OCI-LY7 (cell line): Measurements from ENCODE around the gene B3GAT1. TPM values are rescaled to one million over a fixed set of nuclear protein-coding genes. Genes with fewer than 3 reads are reported as not detected.

Experiments
- BruUV-seq: library from RNA; stranded (reverse); fragments of 400-500 nt; replicated peaks from 2 replicates; lab custom pipeline; 2021; lab: Mats Ljungman, UMichigan
- CTCF ChIA-PET: fragments of 300-600 bp; sonication (Branson Sonifier 250); formaldehyde crosslinking; loops from one replicate; lab custom pipeline; 2022; ENCODE audit warnings: antibody characterized with exemption; ENCODE audit not compliant: unreplicated experiment; lab: Charles Lee
- POLR2A ChIA-PET: fragments of 300-600 bp; sonication (Branson Sonifier 250); formaldehyde crosslinking; loops from one replicate; lab custom pipeline; 2022; ENCODE audit warnings: antibody characterized with exemption; lab: Charles Lee
- DNase-seq: peaks from one replicate; pipeline ENCODE4 v3.0.0-alpha.2; 2015; ENCODE audit warnings: low spot score
- H2AFZ ChIP-seq: fragments of 200-600 bp; sonication (generic), shearing (Covaris generic); 2 replicates; pipeline ENCODE4 v1.6.1; 2014; ENCODE audit warnings: mild to moderate bottlenecking, antibody characterized with exemption, low read length, moderate library complexity
- H3K27ac ChIP-seq: fragments of 200-600 bp; sonication (generic); 2 replicates; pipeline ENCODE4 v1.5.1; 2014; ENCODE audit warnings: mixed run types, low read depth, mild to moderate bottlenecking, moderate library complexity, low read length, inconsistent platforms; ENCODE audit not compliant: poor library complexity, severe bottlenecking
- H3K36me3 ChIP-seq: fragments of 200-600 bp; sonication (generic); 2 replicates; pipeline ENCODE4 v1.6.1; 2014; ENCODE audit warnings: mild to moderate bottlenecking, antibody characterized with exemption, low read length, moderate library complexity, mixed read lengths; ENCODE audit not compliant: insufficient read depth
- H3K4me1 ChIP-seq: fragments of 200-600 bp; sonication (generic); 2 replicates; pipeline ENCODE4 v1.5.1; 2014; ENCODE audit warnings: mild to moderate bottlenecking, low read length; ENCODE audit not compliant: insufficient read depth, poor library complexity, severe bottlenecking
- H3K4me2 ChIP-seq: fragments of 200-600 bp; sonication (generic); 2 replicates; pipeline ENCODE4 v1.6.1; 2014; ENCODE audit warnings: mild to moderate bottlenecking, low read length
- H3K4me3 ChIP-seq: fragments of 200-600 bp; sonication (generic); 2 replicates; pipeline ENCODE4 v1.5.1; 2014; ENCODE audit warnings: mild to moderate bottlenecking, low read depth, low read length; ENCODE audit not compliant: poor library complexity, severe bottlenecking
- H3K79me2 ChIP-seq: fragments of 200-600 bp; sonication (generic); 2 replicates; pipeline ENCODE4 v1.6.1; 2016; ENCODE audit warnings: low read depth, mild to moderate bottlenecking, low read length, moderate library complexity, mixed read lengths; ENCODE audit not compliant: insufficient read depth
- H3K9me2 ChIP-seq: fragments of 200-600 bp; sonication (generic); 2 replicates; pipeline ENCODE4 v1.6.1; 2016; ENCODE audit warnings: mild to moderate bottlenecking, low read length, mixed read lengths; ENCODE audit not compliant: insufficient read depth
- H3K9me3 ChIP-seq: fragments of 200-600 bp; sonication (generic); 2 replicates; pipeline ENCODE4 v1.6.1; 2014; ENCODE audit warnings: mild to moderate bottlenecking, mixed run types, low read length, mixed read lengths
- H4K20me1 ChIP-seq: fragments of 200-600 bp; sonication (generic); 2 replicates; pipeline ENCODE4 v1.6.1; 2014; ENCODE audit warnings: mild to moderate bottlenecking, antibody characterized with exemption, low read length, moderate library complexity, mixed read lengths; ENCODE audit not compliant: insufficient read depth
- CTCF ChIP-seq: fragments of 200-600 bp; sonication (generic); conservative IDR thresholded peaks from 2 replicates; pipeline ENCODE4 v1.5.1; 2014; ENCODE audit warnings: mild to moderate bottlenecking, antibody characterized with exemption, low read length, moderate library complexity, mixed read lengths
- EZH2phosphoT487 ChIP-seq: fragments of 200-600 bp; sonication (generic); IDR thresholded peaks from 2 replicates; pipeline ENCODE4 v1.6.1; 2018; ENCODE audit warnings: low read depth, borderline replicate concordance, mild to moderate bottlenecking, mixed run types, antibody characterized with exemption, low read length, moderate library complexity, mixed read lengths
- intact Hi-C: fragments of 100-400 bp; cut with micrococcal nuclease; formaldehyde crosslinking; loops from one replicate; pipeline ENCODE4 v1.10.0; 2022; ENCODE audit not compliant: unreplicated experiment
- total RNA-seq, 2 experiments: library from RNA; depleted of rRNA in 1 of 2; stranded (reverse); fragments of >200 nt in 1 of 2; shearing (Covaris generic) in 1 of 2; gene quantifications; 2 replicates each; pipeline ENCODE4 v1.2.3, GENCODE V29; 2014 to 2022

Gene B3GAT1
- total RNA-seq, 2 experiments from 2014 or later: not detected

GRCh38 chr11:134357545-134357839 lies 54.5 kb downstream of the B3GAT1 start:
- no peaks in the 10 kb centered on the region for H3K79me2 ChIP-seq
- no peaks in the 10 kb centered on the region for H4K20me1 ChIP-seq
- intact Hi-C loops: no loop called here
- no peak overlapping the region for H3K4me3 ChIP-seq
- no peak overlapping the region for H3K27ac ChIP-seq
- TF ChIP-seq CTCF (no peak), EZH2phosphoT487 (no peak)
- H3K36me3 ChIP-seq: no peaks in the 10 kb centered on the region
- ChIA-PET POLR2A (no interaction called here), CTCF (no interaction called here)
- no peaks in the 10 kb centered on the region for H3K9me2 ChIP-seq
- no peaks in the 10 kb centered on the region for H3K9me3 ChIP-seq
- DNase-seq: no peak
- no peak overlapping the region for H2AFZ ChIP-seq
- no peaks in the 10 kb centered on the region for H3K4me1 ChIP-seq
- no peak overlapping the region for H3K4me2 ChIP-seq
- no TSS peak for BruUV-seq

GRCh38 chr11:134356656-134357544 lies 55.1 kb downstream of the B3GAT1 start:
- ChIA-PET CTCF (no interaction called here), POLR2A (no interaction called here)
- no TSS peak for BruUV-seq

More at GRCh38 chr11:134356656-134357544, 55.1 kb downstream of the B3GAT1 start:
- Histone ChIP-seq H3K79me2 (no peaks in the 10 kb centered on the region), H3K36me3 (no peaks in the 10 kb centered on the region), H3K4me3 (no peak overlapping the region), H3K9me2 (no peaks in the 10 kb centered on the region), H2AFZ (no peak overlapping the region), H4K20me1 (no peaks in the 10 kb centered on the region), H3K27ac (no peak overlapping the region), H3K4me1 (no peaks in the 10 kb centered on the region), H3K9me3 (no peaks in the 10 kb centered on the region), H3K4me2 (no peak overlapping the region)
- no peak for DNase-seq
- intact Hi-C loops: no loop called here
- TF ChIP-seq EZH2phosphoT487: no peak
- no peak for TF ChIP-seq CTCF
